K562 (cell line): Measurements from ENCODE around the gene SIM1. TPM values are rescaled to one million over a fixed set of nuclear protein-coding genes. Genes with fewer than 3 reads are reported as not detected.

Experiments
- ATAC-seq: fragments of 200-7000 bp; cut with Tn5 transposase; 3 replicates; pipeline ENCODE4 v1.9.1; 2020; ENCODE audit warnings: moderate library complexity
- BruUV-seq: library from RNA; stranded (reverse); fragments of 400-500 nt; replicated peaks from 2 replicates; lab custom pipeline; 2021; lab: Mats Ljungman, UMichigan
- CTCF ChIA-PET: fragments of 300-600 bp; formaldehyde crosslinking; extraction: SDS; loops from one replicate; lab custom pipeline; 2021; ENCODE audit warnings: low intra/inter-chr PET ratio; lab: Yijun Ruan, JAX
- POLR2A ChIA-PET: fragments of 300-600, 350-650 bp; sonication (Branson Sonifier 250); formaldehyde crosslinking; extraction: SDS; loops from one replicate; lab custom pipeline; 2021; ENCODE audit warnings: antibody characterized with exemption, inconsistent platforms; lab: Yijun Ruan, JAX
- DNase-seq, 4 experiments: peaks; one replicate each; pipeline versions ENCODE4 v3.0.0 to v3.0.0-alpha.2; 2011 to 2018; ENCODE audit warnings: low spot score in 3 of 4, mixed read lengths in 3 of 4; ENCODE audit errors: extremely low read depth in 1 of 4
- FAIRE-seq: peaks from 2 replicates; lab custom pipeline; 2011; peaks lifted over from hg19 to GRCh38; lab: Jason Lieb, UNC
- H2AFZ ChIP-seq: 2 replicates; pipeline ENCODE4 v1.6.0; 2011; ENCODE audit warnings: low read depth, low read length, control low read depth, inconsistent platforms
- H3K27ac ChIP-seq: fragments of 200-600 bp; 3 replicates; pipeline ENCODE4 v1.8.0; 2011; ENCODE audit warnings: low read depth, mild to moderate bottlenecking, control low read depth, inconsistent platforms, low read length, moderate library complexity, mixed read lengths; ENCODE audit errors: extremely low read depth
- H3K27me3 ChIP-seq, 2 experiments: fragments of 300-600 bp in 1 of 2; 2 replicates in 1 of 2; 3 replicates in 1 of 2; pipeline versions ENCODE4 v1.6.0 to v1.8.0; 2011; ENCODE audit warnings: inconsistent platforms in 2 of 2, low read length in 2 of 2, mild to moderate bottlenecking in 1 of 2, mixed read lengths in 1 of 2, moderate library complexity in 1 of 2; ENCODE audit not compliant: control insufficient read depth in 2 of 2, insufficient read depth in 2 of 2
- H3K36me3 ChIP-seq: fragments of 300-600 bp; 3 replicates; pipeline ENCODE4 v1.8.0; 2011; ENCODE audit warnings: mild to moderate bottlenecking, low read length, inconsistent platforms; ENCODE audit not compliant: control insufficient read depth, insufficient read depth
- H3K4me1 ChIP-seq, 2 experiments: fragments of 200-600 bp in 1 of 2; replicated peaks in 1 of 2; 2 replicates in 1 of 2; 3 replicates in 1 of 2; pipeline versions ENCODE4 v1.5.1 to v1.8.0; 2011; ENCODE audit warnings: inconsistent platforms in 2 of 2, low read length in 2 of 2, mild to moderate bottlenecking in 1 of 2, mixed read lengths in 1 of 2, moderate library complexity in 1 of 2; ENCODE audit not compliant: control insufficient read depth in 2 of 2, insufficient read depth in 2 of 2
- H3K4me2 ChIP-seq: 2 replicates; pipeline ENCODE4 v1.6.1; 2011; ENCODE audit warnings: low read length, control low read depth, inconsistent platforms, mixed read lengths; ENCODE audit not compliant: insufficient read depth
- H3K4me3 ChIP-seq: fragments of 200-600 bp; sonication (generic), shearing (Covaris generic); 2 replicates; pipeline ENCODE4 v1.5.1; 2016; ENCODE audit warnings: control low read depth, inconsistent platforms
- H3K79me2 ChIP-seq: fragments of 200-600 bp; 3 replicates; pipeline ENCODE4 v1.8.0; 2011; ENCODE audit warnings: low read length, inconsistent platforms; ENCODE audit not compliant: control insufficient read depth, insufficient read depth
- H3K9ac ChIP-seq, 2 experiments: 2 replicates each; pipeline versions ENCODE4 v1.6.0 to v1.6.1; 2011; ENCODE audit warnings: low read depth in 2 of 2, low read length in 2 of 2, control low read depth in 1 of 2, inconsistent platforms in 1 of 2, mild to moderate bottlenecking in 1 of 2, mixed read lengths in 1 of 2; ENCODE audit not compliant: insufficient read depth in 1 of 2
- H3K9me1 ChIP-seq: one replicate; pipeline ENCODE4 v1.6.0; 2011; ENCODE audit warnings: inconsistent platforms, mild to moderate bottlenecking, low read length, moderate library complexity; ENCODE audit not compliant: control insufficient read depth, insufficient read depth
- H3K9me3 ChIP-seq: replicated peaks from 2 replicates; pipeline ENCODE4 v1.5.1; 2011; ENCODE audit warnings: low read depth, low read length, inconsistent platforms; ENCODE audit not compliant: control insufficient read depth, insufficient read depth
- H4K20me1 ChIP-seq: replicated peaks from 2 replicates; pipeline ENCODE4 v1.6.1; 2011; ENCODE audit warnings: low read length, inconsistent platforms, mixed read lengths; ENCODE audit not compliant: control insufficient read depth, insufficient read depth
- DPF2 ChIP-seq: fragments of 450-650 bp; IDR thresholded peaks from 2 replicates; pipeline ENCODE4 v1.6.1; 2016
- FUS ChIP-seq: fragments of 200-400 bp; formaldehyde crosslinking; optimal IDR thresholded peaks from 2 replicates; pipeline ENCODE3; 2017; ENCODE audit warnings: low read depth, low read length
- HEY1 ChIP-seq: fragments of 250-450 bp; sonication (Bioruptor Pico); IDR thresholded peaks from 2 replicates; pipeline ENCODE4 v1.5.0; 2020; ENCODE audit warnings: mild to moderate bottlenecking, moderate library complexity, borderline replicate concordance
- MNT ChIP-seq, 2 experiments: fragments of 450-650 bp; conservative IDR thresholded peaks; 2 replicates each; pipeline ENCODE4 v1.6.1; 2017; ENCODE audit warnings: mild to moderate bottlenecking in 2 of 2, moderate library complexity in 2 of 2
- NR2F6 ChIP-seq: fragments of 450-650 bp; formaldehyde crosslinking; IDR thresholded peaks from 2 replicates; pipeline ENCODE4 v1.4.0; 2020; ENCODE audit warnings: mild to moderate bottlenecking
- PRPF4 ChIP-seq: fragments of 200-400 bp; formaldehyde crosslinking; IDR thresholded peaks from one replicate; pipeline ENCODE4 v1.6.1; 2017; ENCODE audit warnings: low read length, low read depth, mild to moderate bottlenecking; ENCODE audit not compliant: insufficient read depth, poor library complexity, severe bottlenecking
- SETDB1 ChIP-seq: IDR thresholded peaks from one replicate; pipeline ENCODE4 v1.6.1; 2012; ENCODE audit warnings: low read length, control low read depth, inconsistent platforms
- SNAPC5 ChIP-seq: fragments of 250-450 bp; sonication (Bioruptor Pico); IDR thresholded peaks from 2 replicates; pipeline ENCODE4 v1.8.0; 2021; ENCODE audit warnings: moderate library complexity, mild to moderate bottlenecking, inconsistent platforms
- SOX6 ChIP-seq: fragments of 450-650 bp; IDR thresholded peaks from 2 replicates; pipeline ENCODE4 v1.6.1; 2014; ENCODE audit warnings: mild to moderate bottlenecking
- STAT5A ChIP-seq: IDR thresholded peaks from 2 replicates; pipeline ENCODE4 v1.6.1; 2012; ENCODE audit warnings: low read length, inconsistent platforms, borderline replicate concordance
- TCF3 ChIP-seq: sonication (generic); formaldehyde crosslinking; IDR thresholded peaks from 2 replicates; pipeline ENCODE4 v1.4.0; 2020; ENCODE audit warnings: mild to moderate bottlenecking, missing genetic modification reagents
- ZBED1 ChIP-seq: IDR thresholded peaks from 2 replicates; pipeline ENCODE4 v1.6.1; 2014
- ZNF174 ChIP-seq: fragments of 250-450 bp; sonication (Bioruptor Pico); IDR thresholded peaks from 2 replicates; pipeline ENCODE4 v1.4.0; 2020; ENCODE audit warnings: mild to moderate bottlenecking
- ZNF280B ChIP-seq: fragments of 250-450 bp; sonication (Bioruptor Pico); IDR thresholded peaks from 2 replicates; pipeline ENCODE4 v1.5.1; 2021; ENCODE audit warnings: mild to moderate bottlenecking
- WGBS: fragments of 100-300 bp; shearing (Covaris generic); methylation state at CpG from one replicate; pipeline ENCODE4 v1.1.6; 2016; ENCODE audit warnings: low coverage, mixed read lengths; ENCODE audit not compliant: insufficient coverage; ENCODE audit errors: missing lambda C conversion rate; 5-methylcytosine and 5-hydroxymethylcytosine counted together
- in situ Hi-C: fragments of 300-500 bp; cut with MboI; formaldehyde crosslinking; loops from 4 replicates; pipeline ENCODE4 v1.15.0; 2018; ENCODE audit warnings: inconsistent platforms, mixed read lengths
- intact Hi-C: fragments of 100-400 bp; cut with micrococcal nuclease; formaldehyde crosslinking; loops from 2 replicates; pipeline ENCODE4 v1.14.2; 2022
- polyA plus RNA-seq, 8 experiments: library from polyadenylated mRNA; depleted of rRNA in 4 of 8; stranded (reverse) in 5 of 8; unstranded in 3 of 8; fragments of >200 nt; fragmentation: Nextera tagmentation in 2 of 8; fragmentation: Illumina TruSeq in 1 of 8; extraction: Ambion mirVana in 2 of 8; extraction: Trizol in 1 of 8; gene quantifications; 2 replicates each; pipeline versions ENCODE4 v1.2.1 to v1.2.3, GENCODE V29; 2011 to 2014; ENCODE audit warnings: inconsistent platforms in 1 of 8, missing spikeins in 1 of 8
- total RNA-seq, 7 experiments: library from RNA; depleted of rRNA in 6 of 7; stranded (reverse); fragments of >200 nt in 6 of 7; fragmentation: Illumina TruSeq in 2 of 7; extraction: Trizol in 2 of 7; gene quantifications; 2 replicates each; pipeline versions ENCODE4 v1.2.1 to v1.2.3, GENCODE V29; 2011 to 2021; ENCODE audit warnings: low replicate concordance in 1 of 7

The SIM1 gene
- total and polyA plus RNA-seq, 9 of the 15 experiments (the other 6 are each of a cell fraction or from before 2014, with no cell fraction given) = not detected

GRCh38 chr6:100349366-100349765 is 115.4 kb downstream of the SIM1 start:
- Histone ChIP-seq H3K79me2 (no peaks in the 10 kb centered on the region), H3K9me3 (no peaks in the 10 kb centered on the region), H3K4me1 (no peaks in the 10 kb centered on the region; a peak in 2 of 5 replicates), H3K27me3 (no peaks in the 10 kb centered on the region; a peak in 1 of 5 replicates), H4K20me1 (no peaks in the 10 kb centered on the region), H3K9ac (no peak overlapping the region), H2AFZ (no peak overlapping the region), H3K4me3 (no peak overlapping the region), H3K27ac (no peak overlapping the region), H3K4me2 (no peak overlapping the region), H3K36me3 (no peaks in the 10 kb centered on the region), H3K9me1 (no peaks in the 10 kb centered on the region)
- WGBS = 4% methylated on average over 3 of the region's 3 CpGs
- BruUV-seq = no TSS peak
- in situ Hi-C loops (no loop called here), intact Hi-C loops (no loop called here)
- TF ChIP-seq SNAPC5 (CRISPR knock-in tag) (no peak), ZNF174 (CRISPR knock-in tag) (no peak), HEY1 (CRISPR knock-in tag) (no peak), NR2F6 (CRISPR knock-in tag) (no peak)
- ATAC-seq = no peak
- ChIA-PET POLR2A (no interaction called here), CTCF (no interaction called here)
- FAIRE-seq = no peak
- DNase-seq = no peak

GRCh38 chr6:100347901-100348550 is 116.7 kb downstream of the SIM1 start:
- Histone ChIP-seq H3K27ac (no peak overlapping the region), H3K79me2 (no peaks in the 10 kb centered on the region), H3K4me1 (no peaks in the 10 kb centered on the region), H3K9me1 (no peaks in the 10 kb centered on the region), H3K9me3 (no peaks in the 10 kb centered on the region), H2AFZ (no peak overlapping the region), H3K9ac (no peak overlapping the region), H3K27me3 (no peaks in the 10 kb centered on the region; a peak in 1 of 5 replicates), H4K20me1 (no peaks in the 10 kb centered on the region), H3K4me2 (no peak overlapping the region), H3K36me3 (no peaks in the 10 kb centered on the region), H3K4me3 (no peak overlapping the region)
- CTCF ChIA-PET = no interaction called here
- ATAC-seq = no peak
- no peak for FAIRE-seq
- in situ Hi-C loops (no loop called here), intact Hi-C loops (no loop called here)
- WGBS = 1% methylated on average over 4 of the region's 4 CpGs
- no peak for DNase-seq
- no peak for TF ChIP-seq SOX6
- no peak for TF ChIP-seq MNT (conservative IDR thresholded peaks at IDR 0.05)
- no peak for TF ChIP-seq SETDB1
- TF ChIP-seq TCF3 (CRISPR knock-in tag) = no peak
- TF ChIP-seq STAT5A = no peak
- TF ChIP-seq FUS = no peak
- TF ChIP-seq ZBED1 = no peak
- no peak for TF ChIP-seq PRPF4
- no peak for TF ChIP-seq DPF2
- no peak for TF ChIP-seq ZNF280B
- no TSS peak for BruUV-seq
- POLR2A ChIA-PET = no interaction called here
